B cell (primary cell): ENCODE results near the gene CHRNA4. TPM values are rescaled to one million over a fixed set of nuclear protein-coding genes. Genes with fewer than 3 reads are reported as not detected.

Experiments used
- ATAC-seq: fragments of 200-7000 bp; cut with Tn5 transposase; one replicate; pipeline ENCODE4 v1.10.0; 2021; ENCODE audit warnings: low read depth, mild to moderate bottlenecking, moderate number of reproducible peaks, moderate library complexity
- CTCF ChIA-PET: fragments of 350-600 bp; sonication (Branson Sonifier 250); formaldehyde crosslinking; loops from one replicate; lab custom pipeline; 2021; ENCODE audit warnings: antibody characterized with exemption, inconsistent platforms; lab: Charles Lee
- POLR2A ChIA-PET: fragments of 350-600 bp; sonication (Branson Sonifier 250); formaldehyde crosslinking; loops from one replicate; lab custom pipeline; 2021; ENCODE audit warnings: antibody characterized with exemption; lab: Charles Lee
- DNase-seq: peaks from one replicate; pipeline ENCODE4 v3.0.0; 2013
- H2AFZ ChIP-seq: 2 replicates; pipeline ENCODE4 v1.6.1; 2012; ENCODE audit warnings: mild to moderate bottlenecking, low read depth, low read length; ENCODE audit not compliant: insufficient read depth, poor library complexity, severe bottlenecking
- H3K27ac ChIP-seq, 2 donors: 1 replicate in 1 of 2; 2 replicates in 1 of 2; pipeline ENCODE4 v1.5.1; 2012 to 2013; ENCODE audit warnings: low read length in 2 of 2, mild to moderate bottlenecking in 2 of 2, moderate library complexity in 1 of 2
- H3K27me3 ChIP-seq, 4 experiments: fragments of 200-600 bp in 1 of 4; sonication (generic) in 1 of 4; replicated peaks in 1 of 4; 1 replicate in 2 of 4; 2 replicates in 2 of 4; pipeline versions ENCODE4 v1.6.1 to v1.7.0; 2013 to 2016; ENCODE audit warnings: low read length in 3 of 4, mild to moderate bottlenecking in 2 of 4, mixed read lengths in 1 of 4, moderate library complexity in 1 of 4; ENCODE audit not compliant: insufficient read depth in 4 of 4, control insufficient read depth in 3 of 4; ENCODE audit errors: control extremely low read depth in 1 of 4
- H3K36me3 ChIP-seq, 2 experiments: replicated peaks in 1 of 2; 1 replicate in 1 of 2; 2 replicates in 1 of 2; pipeline versions ENCODE4 v1.6.1 to v1.7.1; 2013; ENCODE audit warnings: low read length in 1 of 2; ENCODE audit not compliant: insufficient read depth in 2 of 2, control insufficient read depth in 1 of 2; ENCODE audit errors: control extremely low read depth in 1 of 2, extremely low read depth in 1 of 2
- H3K4me1 ChIP-seq, 2 donors: fragments of 200-600 bp in 1 of 2; sonication (generic) in 1 of 2; 1 replicate in 1 of 2; 2 replicates in 1 of 2; pipeline versions ENCODE4 v1.5.1 to v1.6.1; 2013 to 2017; ENCODE audit warnings: low read length in 2 of 2; ENCODE audit not compliant: control insufficient read depth in 2 of 2, insufficient read depth in 2 of 2
- H3K4me2 ChIP-seq: replicated peaks from 2 replicates; pipeline ENCODE3; 2012; ENCODE audit warnings: mild to moderate bottlenecking, low read depth, low read length; ENCODE audit not compliant: poor library complexity, severe bottlenecking
- H3K4me3 ChIP-seq, 5 experiments: fragments of 200-600 bp in 1 of 5; sonication (generic) in 1 of 5; 1 replicate in 3 of 5; 2 replicates in 2 of 5; pipeline versions ENCODE4 v1.5.1 to v1.7.0; 2011 to 2016; ENCODE audit warnings: low read length in 4 of 5, mild to moderate bottlenecking in 4 of 5, low read depth in 2 of 5, control low read depth in 1 of 5, moderate library complexity in 1 of 5; ENCODE audit not compliant: insufficient read depth in 1 of 5; ENCODE audit errors: control extremely low read depth in 1 of 5, extremely low read depth in 1 of 5
- H3K79me2 ChIP-seq: fragments of 200-600 bp; sonication (generic); one replicate; pipeline ENCODE4 v1.6.0; 2016; ENCODE audit warnings: low read length; ENCODE audit not compliant: control insufficient read depth, insufficient read depth
- H3K9ac ChIP-seq: fragments of 200-600 bp; sonication (generic); 2 replicates; pipeline ENCODE4 v1.6.1; 2017; ENCODE audit warnings: mild to moderate bottlenecking, low read length, moderate library complexity
- H3K9me3 ChIP-seq, 3 donors: one replicate each; pipeline versions ENCODE4 v1.6.1 to v1.7.1; 2013; ENCODE audit warnings: low read length in 2 of 3; ENCODE audit not compliant: control insufficient read depth in 2 of 3, insufficient read depth in 1 of 3; ENCODE audit errors: control extremely low read depth in 1 of 3
- H4K20me1 ChIP-seq: 2 replicates; pipeline ENCODE4 v1.6.0; 2012; ENCODE audit warnings: mild to moderate bottlenecking, low read length; ENCODE audit not compliant: insufficient read depth, control insufficient read depth, poor library complexity, severe bottlenecking
- H3K27ac Mint-ChIP-seq: one replicate; pipeline ENCODE4 v1.8.0; 2021; ENCODE audit warnings: mixed read lengths
- H3K27me3 Mint-ChIP-seq: one replicate; pipeline ENCODE4 v1.8.0; 2021; ENCODE audit warnings: mixed read lengths
- H3K4me1 Mint-ChIP-seq: one replicate; pipeline ENCODE4 v1.8.0; 2021; ENCODE audit warnings: mixed read lengths
- H3K4me3 Mint-ChIP-seq: one replicate; pipeline ENCODE4 v1.8.0; 2021; ENCODE audit warnings: mixed read lengths
- H3K9me3 Mint-ChIP-seq: one replicate; pipeline ENCODE4 v1.8.0; 2022; ENCODE audit warnings: mixed read lengths; ENCODE audit not compliant: insufficient read depth
- EZH2 ChIP-seq: IDR thresholded peaks from 2 replicates; pipeline ENCODE4 v1.6.1; 2012; ENCODE audit warnings: borderline replicate concordance, low read depth, mild to moderate bottlenecking, moderate library complexity, low read length; ENCODE audit not compliant: insufficient read depth, poor library complexity, severe bottlenecking
- WGBS: methylation state at CpG from one replicate; pipeline ENCODE4 v1.1.5; 2013; ENCODE audit warnings: missing lambda C conversion rate; ENCODE audit not compliant: insufficient coverage; 5-methylcytosine and 5-hydroxymethylcytosine counted together
- intact Hi-C: fragments of 100-400 bp; cut with micrococcal nuclease; formaldehyde crosslinking; loops from one replicate; pipeline ENCODE4 v1.10.0; 2022
- polyA plus RNA-seq: library from polyadenylated mRNA; depleted of rRNA; stranded (reverse); fragments of >200 nt; gene quantifications from 2 replicates; pipeline ENCODE4 v1.2.3, GENCODE V29; 2012
- total RNA-seq, 2 donors: library from RNA; stranded (reverse); fragments of 120-200 nt in 1 of 2; gene quantifications; 1 replicate in 1 of 2; 2 replicates in 1 of 2; pipeline versions ENCODE4 v1.2.3 to v1.2.4, GENCODE V29; 2013 to 2022
- TF ChIP-seq, protein P1 (sequence below): fragments of 200-600 bp; IDR thresholded peaks from one replicate; pipeline ENCODE4 v1.8.0; 2022; ENCODE audit warnings: antibody characterized with exemption, mild to moderate bottlenecking

Gene CHRNA4
- total and polyA plus RNA-seq, 2 donors (not counting 1 experiment from before 2014, with no cell fraction given) = not detected

DNA sequence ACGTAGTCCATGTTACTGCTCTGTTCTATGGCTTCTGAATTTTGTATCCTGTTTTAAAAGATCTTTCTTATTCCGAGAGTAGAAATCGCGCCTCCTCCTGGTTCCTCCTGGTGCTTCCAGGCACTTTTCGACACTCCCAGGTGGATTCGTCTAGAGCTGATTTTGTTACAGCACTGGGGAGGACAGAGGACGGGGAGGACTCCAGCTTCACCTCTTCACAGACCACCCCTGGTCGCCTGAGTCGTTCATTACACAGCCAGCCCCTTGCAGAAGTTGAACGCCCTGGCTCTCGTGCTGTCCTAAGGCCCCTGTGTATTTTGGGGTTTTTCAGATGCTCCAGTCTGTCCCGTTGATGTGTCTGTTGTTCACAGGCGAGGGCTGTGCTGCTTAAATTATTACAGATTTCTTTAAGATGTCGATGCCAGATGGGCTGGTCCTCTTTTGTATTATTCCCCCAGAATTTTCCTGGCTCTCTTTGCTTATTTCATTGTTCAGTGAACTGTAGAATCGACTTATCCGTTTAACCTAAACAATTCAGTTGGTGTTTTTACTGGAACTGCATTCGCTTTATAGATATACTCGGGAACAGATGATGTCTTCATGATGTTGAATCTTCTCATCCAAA, 37.7 kb downstream of the CHRNA4 start:
- H3K27ac ChIP-seq = no peak overlapping the region
- no peaks in the 10 kb centered on the region for H3K79me2 ChIP-seq
- ChIA-PET POLR2A (no interaction called here), CTCF (no interaction called here)
- H3K4me2 ChIP-seq = no peak overlapping the region
- H2AFZ ChIP-seq = no peak overlapping the region
- Mint-ChIP-seq H3K4me3 (no peak overlapping the region), H3K4me1 (peaks cover 5% of the 10 kb centered on the region), H3K27me3 (peaks cover 6% of the 10 kb centered on the region), H3K27ac (no peak overlapping the region), H3K9me3 (no peaks in the 10 kb centered on the region)
- ATAC-seq = no peak
- H3K4me1 ChIP-seq = peaks cover 10 to 16% of the 10 kb centered on the region in 2 donors
- intact Hi-C loops = no loop called here
- H3K36me3 ChIP-seq = no peaks in the 10 kb centered on the region
- 85% methylated on average over 13 of the region's 18 CpGs for WGBS
- H3K9ac ChIP-seq = no peak overlapping the region
- no peak for DNase-seq
- H3K9me3 ChIP-seq = peaks cover 0 to 29% (median 10%) of the 10 kb centered on the region in 3 donors
- no peaks in the 10 kb centered on the region for H4K20me1 ChIP-seq
- peaks cover 0 to 2% (median 0%) of the 10 kb centered on the region in 4 experiments for H3K27me3 ChIP-seq
- TF ChIP-seq EZH2 = no peak
- TF ChIP-seq, protein P1, sequence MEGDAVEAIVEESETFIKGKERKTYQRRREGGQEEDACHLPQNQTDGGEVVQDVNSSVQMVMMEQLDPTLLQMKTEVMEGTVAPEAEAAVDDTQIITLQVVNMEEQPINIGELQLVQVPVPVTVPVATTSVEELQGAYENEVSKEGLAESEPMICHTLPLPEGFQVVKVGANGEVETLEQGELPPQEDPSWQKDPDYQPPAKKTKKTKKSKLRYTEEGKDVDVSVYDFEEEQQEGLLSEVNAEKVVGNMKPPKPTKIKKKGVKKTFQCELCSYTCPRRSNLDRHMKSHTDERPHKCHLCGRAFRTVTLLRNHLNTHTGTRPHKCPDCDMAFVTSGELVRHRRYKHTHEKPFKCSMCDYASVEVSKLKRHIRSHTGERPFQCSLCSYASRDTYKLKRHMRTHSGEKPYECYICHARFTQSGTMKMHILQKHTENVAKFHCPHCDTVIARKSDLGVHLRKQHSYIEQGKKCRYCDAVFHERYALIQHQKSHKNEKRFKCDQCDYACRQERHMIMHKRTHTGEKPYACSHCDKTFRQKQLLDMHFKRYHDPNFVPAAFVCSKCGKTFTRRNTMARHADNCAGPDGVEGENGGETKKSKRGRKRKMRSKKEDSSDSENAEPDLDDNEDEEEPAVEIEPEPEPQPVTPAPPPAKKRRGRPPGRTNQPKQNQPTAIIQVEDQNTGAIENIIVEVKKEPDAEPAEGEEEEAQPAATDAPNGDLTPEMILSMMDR = no peak
- H3K4me3 ChIP-seq = no peak overlapping the region

DNA sequence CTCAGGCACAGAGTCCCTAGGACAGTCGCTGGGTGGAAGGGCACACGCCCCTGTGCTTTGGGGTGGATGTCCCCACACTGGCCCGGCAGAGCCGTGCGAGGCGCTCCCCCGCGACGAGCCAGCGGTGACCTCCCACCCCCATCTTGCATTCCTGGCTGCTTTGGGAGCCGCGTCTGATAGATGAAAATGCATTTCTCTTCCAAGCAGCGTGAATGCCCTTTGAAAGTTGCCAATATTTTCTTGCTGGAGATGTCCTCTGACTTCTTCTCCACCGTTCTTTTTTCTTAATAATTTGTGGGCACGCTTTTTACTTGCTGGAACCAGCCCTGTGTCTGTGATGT, 38.2 kb downstream of the CHRNA4 start:
- H2AFZ ChIP-seq = no peak overlapping the region
- no peak for DNase-seq
- no peak overlapping the region for H3K27ac ChIP-seq
- ChIA-PET POLR2A (no interaction called here), CTCF (no interaction called here)
- WGBS = 64% methylated on average over 12 of the region's 15 CpGs
- peaks cover 0 to 2% (median 0%) of the 10 kb centered on the region in 4 experiments for H3K27me3 ChIP-seq
- no peak for ATAC-seq
- H3K4me3 ChIP-seq = no peak overlapping the region
- Mint-ChIP-seq H3K27me3 (peaks cover 6% of the 10 kb centered on the region), H3K4me1 (peaks cover 5% of the 10 kb centered on the region), H3K4me3 (no peak overlapping the region), H3K27ac (no peak overlapping the region), H3K9me3 (no peaks in the 10 kb centered on the region)
- H3K9ac ChIP-seq = no peak overlapping the region
- intact Hi-C loops = no loop called here
- no peak overlapping the region for H3K4me2 ChIP-seq
- no peak for TF ChIP-seq EZH2
- TF ChIP-seq, protein P1 = no peak
- peaks cover 0 to 24% (median 10%) of the 10 kb centered on the region in 3 donors for H3K9me3 ChIP-seq
- H3K36me3 ChIP-seq = no peaks in the 10 kb centered on the region
- no peaks in the 10 kb centered on the region for H4K20me1 ChIP-seq
- peaks cover 10 to 16% of the 10 kb centered on the region in 2 donors for H3K4me1 ChIP-seq
- no peaks in the 10 kb centered on the region for H3K79me2 ChIP-seq
